Testis (tissue), 3 donors: ENCODE results near the gene MACC1. TPM values are rescaled to one million over a fixed set of nuclear protein-coding genes. Genes with fewer than 3 reads are reported as not detected.

Experiments used
- DNase-seq: peaks from one replicate; pipeline ENCODE4 v3.0.0-alpha.2; 2019
- H3K27ac ChIP-seq, 2 donors: fragments of 200-600 bp; sonication (generic); one replicate each; pipeline ENCODE4 v1.5.1; 2019
- H3K27me3 ChIP-seq: fragments of 200-600 bp; sonication (generic); one replicate; pipeline ENCODE4 v1.5.1; 2019
- H3K36me3 ChIP-seq: fragments of 200-600 bp; sonication (generic); one replicate; pipeline ENCODE4 v1.5.1; 2017; ENCODE audit warnings: low read depth; ENCODE audit errors: missing control alignments
- H3K4me1 ChIP-seq: fragments of 200-600 bp; sonication (generic); one replicate; pipeline ENCODE4 v1.5.1; 2019
- H3K4me3 ChIP-seq, 2 donors: fragments of 200-600 bp; sonication (generic); one replicate each; pipeline ENCODE4 v1.5.1; 2017 to 2019
- H3K9me3 ChIP-seq: fragments of 200-600 bp; sonication (generic); one replicate; pipeline ENCODE4 v1.5.1; 2017
- CTCF ChIP-seq, 3 experiments: fragments of 450-650 bp in 2 of 3; fragments of 200-600 bp in 1 of 3; sonication (generic) in 1 of 3; IDR thresholded peaks; one replicate each; pipeline ENCODE4 v1.5.1; 2016 to 2019; ENCODE audit warnings: antibody characterized with exemption in 3 of 3, mild to moderate bottlenecking in 2 of 3, moderate library complexity in 1 of 3
- POLR2A ChIP-seq: fragments of 450-650 bp; IDR thresholded peaks from one replicate; pipeline ENCODE4 v1.6.1; 2017; ENCODE audit warnings: antibody characterized with exemption, mild to moderate bottlenecking, moderate library complexity
- WGBS, 2 donors: methylation state at CpG; one replicate each; pipeline ENCODE4 v1.1.5; 2018; 5-methylcytosine and 5-hydroxymethylcytosine counted together
- intact Hi-C: fragments of 100-400 bp; cut with DNase I; formaldehyde crosslinking; loops from one replicate; pipeline ENCODE4 v1.15.1; 2023; ENCODE audit warnings: low total_unique reads
- polyA plus RNA-seq: library from polyadenylated mRNA; stranded (reverse); fragments of 350-450 nt; fragmentation: Illumina TruSeq; extraction: RNeasy Lipid Tissue Mini Kit (QIAGEN cat#74804); gene quantifications from one replicate; pipeline ENCODE4 v1.2.3, GENCODE V29; 2014; ENCODE audit warnings: low read depth, low replicate concordance; ENCODE audit not compliant: insufficient read depth
- total RNA-seq, 2 donors: library from RNA; depleted of rRNA; stranded (reverse); fragments of >200 nt; gene quantifications; one replicate each; pipeline ENCODE4 v1.2.3, GENCODE V29; 2016

Gene MACC1
- total and polyA plus RNA-seq, 3 donors from 2014 or later: 0.17 to 0.79 (median 0.74) TPM

GRCh38 chr7:20141666-20142065 is 75.5 kb downstream of the MACC1 start:
- H3K4me3 ChIP-seq: no peak overlapping the region
- H3K36me3 ChIP-seq: no peaks in the 10 kb centered on the region
- H3K9me3 ChIP-seq: no peaks in the 10 kb centered on the region
- DNase-seq: no peak
- 90 to 93% methylated on average over 4 of the region's 4 CpGs for WGBS, 2 donors
- TF ChIP-seq CTCF (IDR thresholded peaks at IDR 0.05): no peak
- TF ChIP-seq POLR2A: no peak
- H3K4me1 ChIP-seq: no peaks in the 10 kb centered on the region
- intact Hi-C loops: no loop called here
- no peaks in the 10 kb centered on the region for H3K27me3 ChIP-seq
- H3K27ac ChIP-seq: no peak overlapping the region

- no peaks in the 10 kb centered on the region for H3K4me1 ChIP-seq
- no peaks in the 10 kb centered on the region for H3K9me3 ChIP-seq
- no peak for TF ChIP-seq CTCF (IDR thresholded peaks at IDR 0.05)
- no peak for TF ChIP-seq POLR2A
- no peaks in the 10 kb centered on the region for H3K27me3 ChIP-seq
- H3K36me3 ChIP-seq: no peaks in the 10 kb centered on the region
- no peak overlapping the region for H3K27ac ChIP-seq
- DNase-seq: no peak
- intact Hi-C loops: no loop called here
- 88 to 91% methylated on average over 2 of the region's 2 CpGs for WGBS, 2 donors
- H3K4me3 ChIP-seq: no peak overlapping the region
These were observed 76.2 kb downstream of the MACC1 start for GRCh38 chr7:20141002-20141345.

- Histone ChIP-seq H3K9me3 (no peaks in the 10 kb centered on the region), H3K4me1 (no peaks in the 10 kb centered on the region), H3K4me3 (no peak overlapping the region), H3K27ac (no peak overlapping the region), H3K36me3 (no peaks in the 10 kb centered on the region), H3K27me3 (no peaks in the 10 kb centered on the region)
- no peak for TF ChIP-seq CTCF (IDR thresholded peaks at IDR 0.05)
- no peak for TF ChIP-seq POLR2A
- intact Hi-C loops: no loop called here
- DNase-seq: no peak
- 64 to 66% methylated on average over 4 of the region's 4 CpGs for WGBS, 2 donors
These were observed 76.7 kb downstream of the MACC1 start for GRCh38 chr7:20140291-20141001.

GRCh38 chr7:20136647-20137046 is 80.5 kb downstream of the MACC1 start:
- no peak for TF ChIP-seq CTCF (IDR thresholded peaks at IDR 0.05)
- TF ChIP-seq POLR2A: no peak
- Histone ChIP-seq H3K4me1 (no peaks in the 10 kb centered on the region), H3K27ac (no peak overlapping the region), H3K36me3 (no peaks in the 10 kb centered on the region), H3K9me3 (no peaks in the 10 kb centered on the region), H3K4me3 (no peak overlapping the region), H3K27me3 (no peaks in the 10 kb centered on the region)
- DNase-seq: no peak
- WGBS, 2 donors: 86 to 99% methylated on average over 2 of the region's 2 CpGs
- intact Hi-C loops: no loop called here

- no peaks in the 10 kb centered on the region for H3K36me3 ChIP-seq
- H3K9me3 ChIP-seq: no peaks in the 10 kb centered on the region
- no peak overlapping the region for H3K4me3 ChIP-seq
- no peak for DNase-seq
- no peaks in the 10 kb centered on the region for H3K27me3 ChIP-seq
- no peak for TF ChIP-seq CTCF (IDR thresholded peaks at IDR 0.05)
- TF ChIP-seq POLR2A: no peak
- intact Hi-C loops: no loop called here
- no peak overlapping the region for H3K27ac ChIP-seq
- H3K4me1 ChIP-seq: peaks cover 7% of the 10 kb centered on the region
These were observed 83.4 kb downstream of the MACC1 start for GRCh38 chr7:20133803-20134202.
